ENCODE data around the gene IL5. TPM values are rescaled to one million over a fixed set of nuclear protein-coding genes. Genes with fewer than 3 reads are reported as not detected.
A peak's percentile ranks its signal among the peaks of the same experiment; 100 is the strongest.

The IL5 gene
- total and polyA plus RNA-seq, 2 of the 13 experiments (the other 11 are each of a cell fraction or from before 2014, with no cell fraction given) = not detected

DNA sequence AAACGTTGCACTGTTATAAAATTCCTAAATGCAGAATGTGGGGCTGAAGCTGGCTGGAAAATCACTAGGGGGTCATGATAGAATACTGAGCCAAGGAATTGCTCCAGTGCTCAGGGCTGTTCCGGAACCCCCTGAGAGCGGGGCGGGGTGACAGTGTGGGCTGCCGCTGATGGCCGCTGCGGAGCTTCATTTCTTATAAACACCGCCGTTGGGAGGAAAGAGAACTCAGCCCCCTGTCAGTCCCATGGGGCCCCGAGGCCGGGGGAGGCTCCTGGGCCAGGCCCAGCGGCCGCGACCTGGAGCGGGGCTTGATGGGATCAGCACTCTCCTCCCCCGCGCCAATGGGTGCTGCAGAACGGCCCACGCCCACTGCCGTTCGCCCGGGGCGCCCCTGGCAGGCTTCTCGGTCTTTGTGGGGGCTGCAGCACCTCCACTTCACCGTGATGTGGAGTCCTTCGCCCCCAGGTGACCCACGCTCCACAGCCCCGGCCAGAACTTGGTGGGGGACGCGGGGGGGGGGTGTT lies 47.6 kb downstream of the IL5 start (continued):
- TF ChIP-seq, protein P1, sequence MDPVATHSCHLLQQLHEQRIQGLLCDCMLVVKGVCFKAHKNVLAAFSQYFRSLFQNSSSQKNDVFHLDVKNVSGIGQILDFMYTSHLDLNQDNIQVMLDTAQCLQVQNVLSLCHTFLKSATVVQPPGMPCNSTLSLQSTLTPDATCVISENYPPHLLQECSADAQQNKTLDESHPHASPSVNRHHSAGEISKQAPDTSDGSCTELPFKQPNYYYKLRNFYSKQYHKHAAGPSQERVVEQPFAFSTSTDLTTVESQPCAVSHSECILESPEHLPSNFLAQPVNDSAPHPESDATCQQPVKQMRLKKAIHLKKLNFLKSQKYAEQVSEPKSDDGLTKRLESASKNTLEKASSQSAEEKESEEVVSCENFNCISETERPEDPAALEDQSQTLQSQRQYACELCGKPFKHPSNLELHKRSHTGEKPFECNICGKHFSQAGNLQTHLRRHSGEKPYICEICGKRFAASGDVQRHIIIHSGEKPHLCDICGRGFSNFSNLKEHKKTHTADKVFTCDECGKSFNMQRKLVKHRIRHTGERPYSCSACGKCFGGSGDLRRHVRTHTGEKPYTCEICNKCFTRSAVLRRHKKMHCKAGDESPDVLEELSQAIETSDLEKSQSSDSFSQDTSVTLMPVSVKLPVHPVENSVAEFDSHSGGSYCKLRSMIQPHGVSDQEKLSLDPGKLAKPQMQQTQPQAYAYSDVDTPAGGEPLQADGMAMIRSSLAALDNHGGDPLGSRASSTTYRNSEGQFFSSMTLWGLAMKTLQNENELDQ (CRISPR knock-in tag; IDR thresholded peaks at IDR 0.05; ENCODE audit: borderline replicate concordance) = no peak
- TF ChIP-seq, protein P2, sequence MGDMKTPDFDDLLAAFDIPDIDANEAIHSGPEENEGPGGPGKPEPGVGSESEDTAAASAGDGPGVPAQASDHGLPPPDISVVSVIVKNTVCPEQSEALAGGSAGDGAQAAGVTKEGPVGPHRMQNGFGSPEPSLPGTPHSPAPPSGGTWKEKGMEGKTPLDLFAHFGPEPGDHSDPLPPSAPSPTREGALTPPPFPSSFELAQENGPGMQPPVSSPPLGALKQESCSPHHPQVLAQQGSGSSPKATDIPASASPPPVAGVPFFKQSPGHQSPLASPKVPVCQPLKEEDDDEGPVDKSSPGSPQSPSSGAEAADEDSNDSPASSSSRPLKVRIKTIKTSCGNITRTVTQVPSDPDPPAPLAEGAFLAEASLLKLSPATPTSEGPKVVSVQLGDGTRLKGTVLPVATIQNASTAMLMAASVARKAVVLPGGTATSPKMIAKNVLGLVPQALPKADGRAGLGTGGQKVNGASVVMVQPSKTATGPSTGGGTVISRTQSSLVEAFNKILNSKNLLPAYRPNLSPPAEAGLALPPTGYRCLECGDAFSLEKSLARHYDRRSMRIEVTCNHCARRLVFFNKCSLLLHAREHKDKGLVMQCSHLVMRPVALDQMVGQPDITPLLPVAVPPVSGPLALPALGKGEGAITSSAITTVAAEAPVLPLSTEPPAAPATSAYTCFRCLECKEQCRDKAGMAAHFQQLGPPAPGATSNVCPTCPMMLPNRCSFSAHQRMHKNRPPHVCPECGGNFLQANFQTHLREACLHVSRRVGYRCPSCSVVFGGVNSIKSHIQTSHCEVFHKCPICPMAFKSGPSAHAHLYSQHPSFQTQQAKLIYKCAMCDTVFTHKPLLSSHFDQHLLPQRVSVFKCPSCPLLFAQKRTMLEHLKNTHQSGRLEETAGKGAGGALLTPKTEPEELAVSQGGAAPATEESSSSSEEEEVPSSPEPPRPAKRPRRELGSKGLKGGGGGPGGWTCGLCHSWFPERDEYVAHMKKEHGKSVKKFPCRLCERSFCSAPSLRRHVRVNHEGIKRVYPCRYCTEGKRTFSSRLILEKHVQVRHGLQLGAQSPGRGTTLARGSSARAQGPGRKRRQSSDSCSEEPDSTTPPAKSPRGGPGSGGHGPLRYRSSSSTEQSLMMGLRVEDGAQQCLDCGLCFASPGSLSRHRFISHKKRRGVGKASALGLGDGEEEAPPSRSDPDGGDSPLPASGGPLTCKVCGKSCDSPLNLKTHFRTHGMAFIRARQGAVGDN (CRISPR knock-in tag; IDR thresholded peaks at IDR 0.05) = peak; percentile 68
- no peak for TF ChIP-seq ZNF569 (CRISPR knock-in tag; IDR thresholded peaks at IDR 0.05; ENCODE audit: borderline replicate concordance)
- no peak for TF ChIP-seq NFE2L1 (CRISPR knock-in tag; IDR thresholded peaks at IDR 0.05; ENCODE audit: borderline replicate concordance)
- TF ChIP-seq MAZ (IDR thresholded peaks at IDR 0.05; ENCODE audit: borderline replicate concordance, low read depth, low read length) = no peak; the same call in 1 of the 2 replicates
- TF ChIP-seq MAZ (CRISPR knock-in tag; IDR thresholded peaks at IDR 0.05; ENCODE audit: low read depth) = peak; percentile 55
- TF ChIP-seq, protein P3, sequence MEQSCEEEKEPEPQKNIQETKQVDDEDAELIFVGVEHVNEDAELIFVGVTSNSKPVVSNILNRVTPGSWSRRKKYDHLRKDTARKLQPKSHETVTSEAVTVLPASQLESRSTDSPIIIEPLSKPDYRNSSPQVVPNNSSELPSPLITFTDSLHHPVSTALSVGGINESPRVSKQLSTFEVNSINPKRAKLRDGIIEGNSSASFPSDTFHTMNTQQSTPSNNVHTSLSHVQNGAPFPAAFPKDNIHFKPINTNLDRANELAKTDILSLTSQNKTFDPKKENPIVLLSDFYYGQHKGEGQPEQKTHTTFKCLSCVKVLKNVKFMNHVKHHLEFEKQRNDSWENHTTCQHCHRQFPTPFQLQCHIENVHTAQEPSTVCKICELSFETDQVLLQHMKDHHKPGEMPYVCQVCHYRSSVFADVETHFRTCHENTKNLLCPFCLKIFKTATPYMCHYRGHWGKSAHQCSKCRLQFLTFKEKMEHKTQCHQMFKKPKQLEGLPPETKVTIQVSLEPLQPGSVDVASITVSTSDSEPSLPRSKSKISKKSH (CRISPR knock-in tag; IDR thresholded peaks at IDR 0.05; ENCODE audit: borderline replicate concordance) = no peak
- TF ChIP-seq, protein P4, sequence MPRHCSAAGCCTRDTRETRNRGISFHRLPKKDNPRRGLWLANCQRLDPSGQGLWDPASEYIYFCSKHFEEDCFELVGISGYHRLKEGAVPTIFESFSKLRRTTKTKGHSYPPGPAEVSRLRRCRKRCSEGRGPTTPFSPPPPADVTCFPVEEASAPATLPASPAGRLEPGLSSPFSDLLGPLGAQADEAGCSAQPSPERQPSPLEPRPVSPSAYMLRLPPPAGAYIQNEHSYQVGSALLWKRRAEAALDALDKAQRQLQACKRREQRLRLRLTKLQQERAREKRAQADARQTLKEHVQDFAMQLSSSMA (CRISPR knock-in tag; IDR thresholded peaks at IDR 0.05) = no peak
- no peak; the same call in 1 of the 2 replicates for TF ChIP-seq ZNF782 (CRISPR knock-in tag; IDR thresholded peaks at IDR 0.05; ENCODE audit: borderline replicate concordance)
- no peak for TF ChIP-seq ONECUT2 (CRISPR knock-in tag; IDR thresholded peaks at IDR 0.05)
- TF ChIP-seq ATF7-NPFF (CRISPR knock-in tag; IDR thresholded peaks at IDR 0.05; ENCODE audit: low read depth) = 0 out of 2 replicates have a peak, but pooled peaks have one; percentile 14
- TF ChIP-seq POLR2A (IDR thresholded peaks at IDR 0.05; ENCODE audit: insufficient read depth in 1 of 2, low read depth in 2 of 2, low read length in 2 of 2) = peak in 1 of 2 experiments; percentile 68; a peak in 2 of 4 replicates
- no peak for TF ChIP-seq ZNF768 (CRISPR knock-in tag; IDR thresholded peaks at IDR 0.05)
- TF ChIP-seq ZNF562 (CRISPR knock-in tag; IDR thresholded peaks at IDR 0.05; ENCODE audit: borderline replicate concordance) = no peak
- TF ChIP-seq ELF1 (CRISPR knock-in tag; IDR thresholded peaks at IDR 0.05) = peak; percentile 59
- TF ChIP-seq RAD51 (IDR thresholded peaks at IDR 0.05; ENCODE audit: borderline replicate concordance) = no peak
- TF ChIP-seq MXI1 (IDR thresholded peaks at IDR 0.05; ENCODE audit: borderline replicate concordance, low read depth, low read length) = peak; percentile 32; the same call in 1 of the 3 replicates
- TF ChIP-seq XRCC5 (optimal IDR thresholded peaks at IDR 0.05; ENCODE audit: low read length) = peak; percentile 67
- TF ChIP-seq MEF2D (CRISPR knock-in tag; IDR thresholded peaks at IDR 0.05) = peak; percentile 35; the same call in 1 of the 2 replicates
- TF ChIP-seq ARHGAP35 (CRISPR knock-in tag; IDR thresholded peaks at IDR 0.05; ENCODE audit: borderline replicate concordance) = peak; percentile 60; the same call in 1 of the 2 replicates
- peak; percentile 54; the same call in 1 of the 2 replicates for TF ChIP-seq ZNF564 (CRISPR knock-in tag; IDR thresholded peaks at IDR 0.05)
- 0 out of 2 replicates have a peak, but pooled peaks have one; percentile 24 for TF ChIP-seq FOXC1 (CRISPR knock-in tag; IDR thresholded peaks at IDR 0.05; ENCODE audit: borderline replicate concordance)

All from HepG2 (cell line).